GM19395 (cell line): ENCODE results near the gene BCL10.
A peak's percentile ranks its signal among the peaks of the same experiment; 100 is the strongest.

Experiments
- ATAC-seq: cut with Tn5 transposase; IDR thresholded peaks from one replicate; pipeline ENCODE4 v1.9.1; 2021; ENCODE audit warnings: mild to moderate bottlenecking, moderate library complexity; ENCODE audit not compliant: unreplicated experiment

The BCL10 gene

DNA sequence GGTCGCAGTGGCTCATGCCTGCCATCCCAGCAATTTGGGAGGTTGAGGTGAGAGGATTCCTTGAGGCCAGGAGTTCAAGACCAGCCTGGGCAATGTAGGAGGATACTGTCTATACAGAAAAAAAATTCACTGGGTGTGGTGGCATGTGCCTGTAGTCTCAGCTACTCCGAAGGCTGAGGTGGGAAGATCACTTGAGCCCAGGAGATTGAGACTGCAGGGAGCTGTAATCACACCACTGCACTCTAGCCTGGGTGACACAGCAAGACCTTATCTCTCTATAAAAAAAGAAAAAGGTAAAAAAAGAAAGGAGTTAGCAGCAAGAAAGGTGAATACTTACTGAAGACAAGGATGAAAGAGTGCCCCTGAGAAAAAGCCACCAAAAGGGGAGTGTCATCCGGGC, 23.7 kb upstream of the BCL10 start:
- ATAC-seq: no peak

DNA sequence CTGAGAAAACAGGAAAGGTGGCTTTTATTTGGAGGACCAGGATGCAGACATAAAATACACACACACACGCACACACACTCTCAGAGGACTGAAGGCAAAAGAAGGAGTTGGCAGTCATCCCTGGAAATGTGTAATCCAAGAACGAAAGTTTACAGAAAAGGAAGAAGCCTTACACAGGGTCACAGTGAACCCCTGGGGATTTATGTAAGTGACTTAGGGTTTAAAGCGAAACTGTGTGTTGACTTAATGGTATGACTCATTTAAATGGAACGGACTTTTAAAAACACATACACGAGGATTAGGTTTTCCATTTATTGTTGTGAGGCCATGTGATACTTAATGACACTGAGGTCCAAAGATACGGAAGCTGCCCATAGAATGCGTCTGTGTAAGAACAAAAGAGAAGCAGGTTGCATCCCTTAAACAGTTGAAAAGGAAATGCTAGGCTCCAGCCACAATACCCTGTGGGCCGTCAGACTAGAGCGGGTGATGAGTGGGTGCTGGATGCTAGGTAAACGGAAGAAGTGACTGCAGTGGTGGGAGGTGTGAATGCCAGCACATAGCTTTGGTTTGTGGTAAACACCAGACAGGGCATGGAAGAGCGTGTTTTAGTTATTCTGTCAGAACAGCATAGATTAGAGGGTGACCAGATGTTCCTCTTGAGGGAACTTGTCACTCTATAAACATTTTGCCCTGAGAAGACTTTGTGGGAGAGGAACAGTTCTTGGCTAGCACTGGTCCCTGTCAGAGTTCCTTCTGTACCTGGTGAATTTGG, 21.6 kb upstream of the BCL10 start:
- peak; percentile 89 for ATAC-seq

DNA sequence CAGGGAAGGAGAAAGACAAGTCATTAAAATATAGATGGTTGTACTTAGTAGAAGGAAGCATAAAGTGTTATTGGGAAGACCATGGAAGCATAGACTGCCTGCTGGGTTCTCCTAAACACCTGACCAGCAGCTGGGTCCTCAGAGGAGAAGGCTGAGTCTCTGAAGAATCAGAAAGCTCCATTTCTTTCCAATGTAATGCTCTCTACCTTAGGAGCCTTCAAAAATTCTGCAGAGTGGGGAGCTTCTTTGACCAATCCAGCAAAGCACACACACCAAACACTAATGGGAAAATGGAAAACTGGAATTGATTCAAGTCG, 21.1 kb upstream of the BCL10 start:
- no peak for ATAC-seq

DNA sequence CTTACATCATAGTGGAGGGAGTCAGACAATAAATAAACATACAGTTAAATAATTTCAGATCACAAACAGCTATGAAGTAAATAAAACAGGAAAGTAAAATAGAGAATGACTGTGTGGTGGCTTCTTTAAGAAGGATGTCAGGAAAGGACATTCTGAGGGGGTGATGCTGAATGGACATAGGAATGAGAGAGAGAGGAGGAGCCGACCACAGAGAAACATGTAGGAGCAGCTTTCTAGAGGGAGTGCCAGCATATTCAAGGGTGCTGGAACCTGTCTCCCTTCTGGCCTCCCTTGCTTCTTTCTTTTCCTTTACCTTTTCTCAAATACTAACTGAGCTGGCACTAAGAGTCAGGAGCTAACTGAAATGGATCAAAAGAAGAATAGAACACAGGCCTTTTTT, 20.5 kb upstream of the BCL10 start:
- no peak for ATAC-seq

DNA sequence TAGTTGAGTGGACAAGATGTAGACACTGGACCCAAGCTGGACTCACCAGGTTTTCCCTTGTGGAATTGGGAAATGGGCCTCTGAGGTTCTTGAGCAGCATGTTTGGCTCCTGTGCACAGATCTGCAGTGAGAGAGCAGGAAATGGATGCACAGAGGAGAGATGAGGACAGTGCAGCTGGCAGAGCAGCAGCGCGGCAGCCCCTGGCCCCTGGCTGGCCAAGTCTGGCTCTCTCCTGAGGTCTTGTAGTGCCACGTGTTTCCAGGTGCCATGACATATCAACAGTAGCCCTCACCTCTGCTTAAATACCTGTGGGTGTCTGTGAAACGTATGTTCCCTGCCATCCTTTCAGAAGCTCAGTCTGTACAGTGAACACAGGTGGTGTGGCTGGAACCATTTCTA, 19.2 kb upstream of the BCL10 start:
- ATAC-seq: no peak

DNA sequence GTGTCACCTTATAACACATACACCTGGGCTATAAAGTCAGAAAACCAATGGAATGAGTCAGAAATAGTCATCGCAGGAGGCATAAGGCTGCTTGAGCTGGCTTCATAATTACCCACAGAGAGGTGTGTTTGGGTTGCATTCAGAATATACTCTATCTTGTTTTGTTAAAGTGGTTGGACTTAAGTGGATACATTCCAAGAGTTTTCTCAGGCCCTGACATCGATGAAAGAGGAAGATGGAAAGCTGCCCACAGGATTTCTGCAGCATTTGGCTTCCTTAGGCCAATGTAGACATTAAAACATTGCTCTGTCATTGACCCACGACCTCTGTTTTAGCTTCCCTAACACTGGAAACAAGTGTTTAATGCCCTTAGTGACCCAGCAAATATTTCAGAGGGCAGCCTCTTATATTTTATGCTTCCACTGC, 18.6 kb upstream of the BCL10 start:
- no peak for ATAC-seq

DNA sequence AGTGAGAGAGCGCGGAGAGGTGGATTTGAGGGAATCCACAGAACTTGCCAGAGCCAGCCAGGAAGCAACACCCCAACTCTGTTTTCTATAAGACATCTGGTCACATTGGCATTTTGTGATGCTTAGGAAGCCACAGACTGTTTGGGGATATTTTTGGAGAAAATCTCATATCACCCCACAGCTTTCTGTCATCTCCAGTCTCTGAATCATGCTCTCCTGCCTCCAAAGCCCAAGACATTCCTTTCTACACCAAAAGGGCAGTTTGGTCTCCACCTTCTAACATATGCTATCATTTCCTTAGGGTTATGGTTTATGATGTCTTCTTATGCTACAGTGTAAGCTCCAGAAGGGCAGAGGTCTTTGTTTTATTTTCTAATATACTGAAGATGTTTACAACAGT, 14.4 kb upstream of the BCL10 start:
- ATAC-seq: no peak

DNA sequence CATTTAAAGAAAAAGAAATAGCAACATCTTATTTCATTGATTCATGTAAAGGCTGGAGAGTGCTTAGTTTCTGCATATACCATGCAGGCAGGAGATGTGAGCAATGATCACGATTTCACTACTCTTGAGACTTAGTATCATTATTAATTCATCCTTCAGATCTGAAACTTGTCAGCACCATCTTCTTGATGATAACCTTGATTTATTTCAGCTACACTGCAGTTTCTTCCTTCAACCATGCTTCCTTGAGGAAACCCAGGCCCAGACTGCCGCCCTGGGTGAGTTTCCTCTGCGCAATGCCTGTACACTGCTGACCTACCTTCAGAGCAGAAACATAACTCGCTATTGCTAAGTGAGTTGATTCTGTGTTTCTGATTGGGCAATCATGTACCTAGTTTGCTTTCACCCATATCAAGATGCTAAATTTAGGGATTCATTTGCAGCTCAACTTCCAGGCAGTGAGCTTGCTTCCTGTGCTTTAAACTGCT, 13.5 kb upstream of the BCL10 start:
- ATAC-seq: peak; percentile 47

DNA sequence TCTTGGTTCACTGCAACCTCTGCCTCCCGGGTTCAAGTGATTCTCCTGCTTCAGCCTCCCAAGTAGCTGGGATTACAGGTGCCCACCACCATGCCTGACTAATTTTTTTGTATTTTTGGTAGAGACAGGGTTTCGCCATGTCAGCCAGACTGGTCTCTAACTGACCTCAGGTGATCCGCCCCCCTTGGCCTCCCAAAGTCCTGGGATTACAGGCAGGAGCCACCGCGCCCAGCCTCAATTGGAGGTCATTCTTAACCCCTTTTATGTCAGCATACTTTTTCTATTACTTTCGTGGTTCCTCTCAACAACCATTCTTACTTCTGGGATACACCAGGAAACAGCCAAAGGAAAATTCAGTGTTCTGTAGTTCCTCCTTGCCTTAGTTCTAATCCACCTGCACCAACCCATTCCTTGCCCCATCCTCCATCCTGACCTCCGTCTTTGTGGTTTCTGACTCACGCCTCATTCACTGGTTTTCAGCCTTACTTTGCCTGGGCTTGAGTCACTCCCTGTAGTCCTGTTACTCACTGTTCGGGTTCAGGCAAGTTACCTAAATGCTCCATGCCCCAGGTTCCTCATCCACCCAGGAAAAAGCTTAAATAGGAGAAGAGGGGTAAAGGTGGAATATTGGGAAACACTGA, 12.9 kb upstream of the BCL10 start:
- peak; percentile 14 for ATAC-seq

DNA sequence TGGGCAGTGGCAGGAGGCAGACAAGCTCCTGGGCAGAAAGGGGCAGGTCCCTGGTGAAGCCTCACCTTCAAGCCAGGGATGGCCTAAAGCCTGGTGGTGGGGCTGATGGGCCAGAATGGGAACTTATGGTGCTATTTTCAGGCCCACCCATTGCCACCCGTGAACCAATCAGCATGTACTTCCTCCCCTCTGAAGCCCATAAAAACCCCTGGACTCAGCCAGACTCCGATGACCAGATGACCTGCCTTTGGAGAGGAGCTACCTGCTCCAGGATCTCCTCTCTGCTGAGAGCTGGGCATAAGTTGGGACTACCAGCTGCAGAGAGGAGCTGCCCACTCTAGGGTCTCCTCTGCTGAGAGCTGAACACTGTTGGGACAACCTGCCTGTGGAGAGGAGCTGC, 7.8 kb upstream of the BCL10 start:
- no peak for ATAC-seq

DNA sequence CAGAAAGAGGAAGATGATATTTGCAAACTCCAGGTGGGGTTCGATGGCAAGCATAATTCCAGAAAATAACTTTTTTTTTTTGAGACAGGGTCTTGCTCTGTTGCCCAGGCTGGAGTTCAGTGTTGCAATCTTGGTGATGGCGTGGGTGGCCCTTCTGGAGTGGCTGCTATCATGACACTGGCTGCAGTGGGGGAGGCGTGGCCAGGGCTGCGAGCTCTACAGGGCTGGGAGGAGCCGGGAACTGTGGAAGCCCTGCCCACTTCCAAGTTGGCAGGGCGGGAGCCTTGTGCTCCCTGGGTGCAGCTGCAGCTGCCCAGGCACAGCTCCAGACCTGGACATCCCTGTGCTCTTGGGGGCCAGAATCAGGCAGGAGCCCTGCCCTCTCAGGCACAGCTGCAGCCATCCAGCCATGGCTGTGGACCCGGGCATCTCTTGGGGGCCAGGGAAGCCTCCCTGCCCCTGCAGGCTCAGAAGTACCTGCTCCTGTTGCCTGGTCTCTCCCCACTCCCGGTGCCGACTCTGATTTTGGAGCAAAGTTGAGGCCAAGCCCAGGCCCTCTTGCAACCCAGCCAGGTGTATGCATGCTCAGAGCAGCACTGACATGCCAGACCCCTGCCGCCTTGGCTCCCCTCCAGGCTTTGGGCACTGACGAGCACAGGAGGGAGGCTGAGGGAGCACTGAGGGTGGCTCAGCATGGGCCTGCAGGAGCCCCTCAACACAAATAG, 7.2 kb upstream of the BCL10 start:
- no peak for ATAC-seq

DNA sequence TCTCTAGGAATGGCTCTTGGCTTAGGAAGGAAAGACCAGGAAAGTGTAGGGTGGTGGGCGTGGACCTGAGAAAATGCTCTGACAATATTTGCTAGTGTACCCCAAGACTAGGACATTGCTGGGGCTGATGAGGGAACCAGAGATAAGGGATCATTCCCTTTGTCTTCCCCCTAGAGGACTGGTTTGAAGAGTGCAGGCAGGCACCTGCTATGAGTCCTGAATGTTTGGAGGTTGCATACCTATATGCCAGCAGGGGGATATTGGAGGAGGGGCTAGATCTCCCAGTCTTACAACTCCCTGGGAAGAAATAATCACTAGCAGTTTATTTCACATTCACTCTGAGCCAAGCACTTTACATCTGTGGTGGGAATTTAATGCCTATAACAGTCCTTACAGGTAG, 6.0 kb upstream of the BCL10 start:
- ATAC-seq: no peak

DNA sequence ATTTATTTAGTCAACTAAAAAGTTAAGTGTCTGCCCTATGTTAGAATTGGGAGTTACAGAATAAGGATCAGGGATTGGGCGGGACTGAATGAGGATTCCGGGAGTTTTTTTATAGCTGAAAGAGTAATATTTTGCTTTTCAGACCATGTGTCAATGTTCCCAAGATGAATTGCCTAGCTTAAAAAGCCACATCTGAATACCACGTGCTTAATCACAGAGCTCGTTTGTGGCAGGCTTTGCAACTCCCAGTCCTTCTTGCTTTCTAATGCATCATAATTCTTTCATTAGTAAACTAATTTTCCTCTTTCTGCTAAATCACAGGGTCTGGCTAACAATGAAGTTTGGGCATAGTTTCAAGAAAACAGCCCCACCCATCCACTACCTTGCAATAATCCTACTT, 4.2 kb upstream of the BCL10 start:
- ATAC-seq: no peak

DNA sequence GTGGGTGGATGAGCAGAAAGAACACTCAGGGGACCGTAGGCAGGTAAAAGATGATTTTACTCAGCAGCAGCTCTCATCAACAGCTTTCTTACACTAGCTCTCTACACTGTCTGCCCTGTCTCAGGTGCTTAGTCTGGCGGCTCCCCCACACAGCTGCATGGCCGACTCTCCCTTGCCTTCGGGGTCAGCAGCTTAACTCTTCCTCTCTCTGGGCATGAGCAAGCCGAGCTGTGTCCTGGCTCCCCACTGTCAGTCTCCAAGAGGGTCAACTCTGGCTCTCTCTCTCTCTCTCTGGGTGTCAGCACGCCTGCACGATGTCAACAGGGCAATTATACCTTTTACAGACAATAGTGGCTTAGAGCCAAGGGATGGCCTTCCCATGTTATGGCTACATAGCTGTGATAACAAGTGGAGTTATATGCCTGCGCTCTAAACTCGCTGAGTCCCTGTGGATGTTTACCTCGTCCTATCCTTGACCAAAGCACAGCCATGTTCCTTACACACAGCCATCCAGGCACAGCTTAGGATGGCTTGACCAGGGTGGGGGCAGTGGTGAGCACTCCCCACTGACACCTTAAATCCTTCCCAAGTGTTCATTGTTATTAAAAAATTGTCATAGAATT, 3.1 kb upstream of the BCL10 start:
- ATAC-seq: no peak

DNA sequence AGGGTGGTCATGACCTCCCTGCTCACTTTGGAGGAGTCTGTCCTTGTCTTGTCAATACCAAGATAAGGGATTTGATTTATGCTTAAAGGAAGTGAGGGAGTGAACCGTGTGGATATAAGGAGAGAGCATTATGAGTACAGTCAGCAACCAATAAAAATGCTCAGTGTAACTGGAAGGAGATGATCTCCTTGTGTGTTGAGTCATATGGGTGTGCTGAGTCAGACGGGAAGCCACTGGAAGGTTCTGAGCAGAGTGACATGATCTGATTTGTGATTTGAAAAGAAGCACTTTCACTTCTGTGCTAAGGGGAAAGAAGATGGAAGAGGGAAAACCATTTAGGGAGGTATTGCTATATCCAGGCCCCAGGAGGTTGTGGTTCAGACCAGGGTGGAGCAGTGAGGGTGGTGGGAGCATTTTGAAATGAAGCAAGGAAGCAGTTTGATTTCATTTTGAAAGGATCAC, 2.5 kb upstream of the BCL10 start:
- no peak for ATAC-seq

DNA sequence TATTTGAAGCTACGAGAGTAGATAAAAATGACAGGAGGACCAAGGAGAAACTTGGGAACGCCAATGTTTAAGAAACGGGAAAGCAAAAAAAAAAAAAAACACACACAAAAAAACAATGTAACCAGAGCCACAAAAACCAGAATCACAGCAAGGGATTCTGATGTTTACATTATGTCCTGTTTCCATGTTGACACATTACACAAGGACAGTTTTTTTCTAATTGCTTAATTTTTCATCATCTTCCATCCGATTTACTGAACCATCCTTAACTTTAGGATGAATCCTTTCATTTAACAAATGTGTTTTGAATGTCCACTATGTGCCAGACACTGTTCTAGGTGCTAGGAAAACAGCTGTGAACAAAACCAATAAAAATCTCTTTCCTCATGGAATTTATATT, 1.4 kb upstream of the BCL10 start:
- ATAC-seq: no peak

DNA sequence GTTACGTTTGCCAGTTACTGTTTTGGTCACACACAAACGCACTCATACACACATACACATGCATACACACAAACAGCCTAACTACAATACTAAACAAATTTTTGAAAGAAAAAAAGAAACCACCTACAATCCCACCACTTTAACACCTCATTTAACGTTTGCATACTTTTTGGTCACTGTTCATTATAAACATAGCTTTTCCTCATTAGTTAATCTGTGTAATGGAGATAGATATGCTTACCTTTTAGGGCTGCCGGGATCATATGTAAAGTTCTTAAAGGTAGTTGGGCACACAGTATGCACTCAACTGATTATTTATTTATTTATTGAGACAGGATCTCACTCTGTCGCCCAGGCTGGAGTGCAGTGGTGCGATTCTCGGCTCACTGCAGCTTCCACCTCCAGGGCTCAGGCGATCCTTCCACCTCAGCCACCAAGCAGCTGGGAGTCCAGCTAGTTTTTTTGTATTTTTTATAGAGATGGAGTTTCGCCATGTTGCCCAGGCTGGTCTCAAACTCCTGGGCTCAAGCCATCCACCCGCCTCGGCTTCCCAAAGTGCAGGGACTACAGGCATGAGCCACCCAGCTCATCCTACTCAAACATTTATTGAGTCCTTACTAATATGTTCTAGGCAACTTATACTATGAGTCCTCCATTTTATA, 677 bp upstream of the BCL10 start:
- ATAC-seq: no peak

DNA sequence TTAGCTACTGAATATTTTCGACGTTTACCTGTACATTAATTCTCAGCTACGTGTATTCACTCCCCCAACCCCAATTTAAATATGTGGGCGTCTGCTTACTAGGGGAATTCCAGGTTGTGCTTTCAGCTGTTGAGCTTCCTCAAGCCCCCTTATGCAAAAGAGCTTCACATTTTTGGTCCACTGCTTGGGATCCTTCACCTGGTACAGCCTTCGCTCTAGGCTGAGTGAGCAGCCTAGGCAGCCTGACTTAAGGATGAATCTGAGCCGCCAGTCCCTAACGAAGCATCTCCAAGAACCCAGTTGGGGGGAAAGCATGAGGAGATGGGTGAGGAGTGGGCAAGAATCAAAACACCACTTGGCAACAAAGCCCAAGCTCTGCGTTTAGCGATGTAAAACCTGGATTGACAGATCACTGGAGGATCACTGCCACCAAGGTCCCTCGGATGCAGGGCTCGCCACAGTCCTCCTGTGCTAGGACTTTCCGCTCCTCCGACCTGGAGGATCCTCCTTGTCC, 674 bp downstream of the BCL10 start:
- ATAC-seq: peak; percentile 16

DNA sequence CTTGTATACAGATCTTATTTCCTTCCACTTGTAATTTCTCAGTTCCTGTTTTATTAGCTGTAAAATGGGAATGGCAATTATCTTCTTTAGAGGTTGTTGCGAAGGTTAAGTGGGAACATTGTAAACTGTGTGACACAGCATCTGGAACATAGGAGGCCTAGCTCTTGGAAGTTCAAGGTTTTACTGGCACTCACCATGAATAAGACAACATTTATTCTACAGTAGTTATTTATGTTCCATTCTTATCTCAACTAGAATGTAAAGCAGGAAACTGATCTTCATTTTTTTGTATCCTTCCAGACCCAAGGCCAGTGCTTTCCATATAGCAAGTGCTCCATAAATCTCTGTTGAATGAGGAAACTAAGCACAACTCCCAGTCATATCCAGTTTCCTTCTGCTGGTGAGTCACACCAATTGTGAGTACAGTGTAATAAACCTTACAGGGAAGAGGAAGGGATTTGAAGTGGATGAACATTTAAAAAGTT, 1.4 kb downstream of the BCL10 start:
- ATAC-seq: no peak

DNA sequence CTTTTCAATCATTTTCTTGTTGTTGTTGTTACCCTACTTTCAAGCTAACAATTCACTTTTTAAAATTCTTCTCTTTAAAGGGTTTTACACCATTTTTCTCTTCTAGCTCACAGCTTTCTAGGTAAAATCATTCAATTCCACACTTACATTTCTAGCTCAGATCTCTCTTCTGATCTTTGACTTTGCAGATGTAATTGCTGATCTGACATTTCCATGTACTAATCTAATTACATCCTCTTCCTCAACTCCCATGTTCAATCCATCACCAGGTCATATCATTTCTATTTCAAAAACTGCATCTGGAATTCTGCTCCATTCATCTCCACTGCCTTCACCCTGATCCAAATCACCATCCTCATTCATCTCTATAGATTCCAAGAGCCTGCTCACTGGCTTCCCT, 3.0 kb downstream of the BCL10 start:
- ATAC-seq: no peak
